Epithelial cell of proximal tubule (primary cell): ENCODE results near the gene HACD3. TPM values are rescaled to one million over a fixed set of nuclear protein-coding genes. Genes with fewer than 3 reads are reported as not detected.
A peak's percentile ranks its signal among the peaks of the same experiment; 100 is the strongest.

ENCODE experiments used
- DNase-seq: peaks from one replicate; pipeline ENCODE4 v3.0.0-alpha.2; 2011; ENCODE audit warnings: low read depth
- H3K4me3 ChIP-seq: 2 replicates; pipeline ENCODE4 v1.5.1; 2011; ENCODE audit warnings: low read depth, mild to moderate bottlenecking, low read length
- total RNA-seq: library from RNA; depleted of rRNA; stranded (reverse); fragments of >200 nt; gene quantifications from 2 replicates; pipeline ENCODE4 v1.2.3, GENCODE V29; 2015
- TF ChIP-seq, protein P1 (sequence below): conservative IDR thresholded peaks from 2 replicates; pipeline ENCODE4 v1.5.1; 2012; ENCODE audit warnings: low read depth, mild to moderate bottlenecking, low read length

Gene HACD3
- total RNA-seq, 1 donor from 2014 or later, result 127 TPM

DNA sequence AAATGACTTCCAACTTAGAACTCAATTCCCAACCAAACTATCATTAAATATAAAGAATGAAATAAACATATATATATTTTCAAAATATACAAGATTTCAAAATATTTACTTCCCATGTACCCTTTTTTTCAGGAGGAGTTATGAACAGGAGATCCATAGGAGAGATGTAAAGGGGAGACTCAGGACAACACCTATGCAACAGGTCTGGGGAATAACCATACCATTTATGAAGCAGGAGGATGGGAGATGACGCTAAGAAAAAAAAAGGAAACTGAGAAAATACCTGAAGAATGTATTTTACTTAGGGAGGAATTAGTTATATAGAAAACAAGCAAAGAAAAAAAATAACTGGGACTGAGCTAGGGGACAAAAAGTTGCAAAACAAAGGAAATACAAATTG, 56.8 kb downstream of the HACD3 start:
- H3K4me3 ChIP-seq, result no peak overlapping the region
- TF ChIP-seq, protein P1, sequence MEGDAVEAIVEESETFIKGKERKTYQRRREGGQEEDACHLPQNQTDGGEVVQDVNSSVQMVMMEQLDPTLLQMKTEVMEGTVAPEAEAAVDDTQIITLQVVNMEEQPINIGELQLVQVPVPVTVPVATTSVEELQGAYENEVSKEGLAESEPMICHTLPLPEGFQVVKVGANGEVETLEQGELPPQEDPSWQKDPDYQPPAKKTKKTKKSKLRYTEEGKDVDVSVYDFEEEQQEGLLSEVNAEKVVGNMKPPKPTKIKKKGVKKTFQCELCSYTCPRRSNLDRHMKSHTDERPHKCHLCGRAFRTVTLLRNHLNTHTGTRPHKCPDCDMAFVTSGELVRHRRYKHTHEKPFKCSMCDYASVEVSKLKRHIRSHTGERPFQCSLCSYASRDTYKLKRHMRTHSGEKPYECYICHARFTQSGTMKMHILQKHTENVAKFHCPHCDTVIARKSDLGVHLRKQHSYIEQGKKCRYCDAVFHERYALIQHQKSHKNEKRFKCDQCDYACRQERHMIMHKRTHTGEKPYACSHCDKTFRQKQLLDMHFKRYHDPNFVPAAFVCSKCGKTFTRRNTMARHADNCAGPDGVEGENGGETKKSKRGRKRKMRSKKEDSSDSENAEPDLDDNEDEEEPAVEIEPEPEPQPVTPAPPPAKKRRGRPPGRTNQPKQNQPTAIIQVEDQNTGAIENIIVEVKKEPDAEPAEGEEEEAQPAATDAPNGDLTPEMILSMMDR, result no peak
- no peak for DNase-seq

DNA sequence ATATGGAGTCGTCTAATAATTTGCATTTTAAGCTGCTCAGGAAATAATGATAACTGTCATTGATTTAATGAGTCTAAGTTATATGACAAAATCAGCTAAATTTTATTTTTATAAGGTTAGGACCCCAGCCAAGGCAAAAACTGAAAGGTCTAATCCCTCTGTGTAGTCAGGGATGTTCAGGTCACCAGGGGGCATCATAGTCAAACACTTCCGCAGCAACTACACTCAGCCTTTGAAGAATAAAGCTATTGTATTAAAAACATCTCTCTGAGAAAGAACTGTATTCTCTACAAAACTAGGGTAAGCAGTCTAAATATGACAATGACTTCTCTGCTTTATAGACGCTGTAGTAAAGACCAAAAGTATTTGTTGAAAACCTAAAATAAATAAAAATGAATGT, 65.7 kb downstream of the HACD3 start:
- DNase-seq, result no peak
- TF ChIP-seq, protein P1, result peak; percentile 39
- H3K4me3 ChIP-seq, result no peak overlapping the region

DNA sequence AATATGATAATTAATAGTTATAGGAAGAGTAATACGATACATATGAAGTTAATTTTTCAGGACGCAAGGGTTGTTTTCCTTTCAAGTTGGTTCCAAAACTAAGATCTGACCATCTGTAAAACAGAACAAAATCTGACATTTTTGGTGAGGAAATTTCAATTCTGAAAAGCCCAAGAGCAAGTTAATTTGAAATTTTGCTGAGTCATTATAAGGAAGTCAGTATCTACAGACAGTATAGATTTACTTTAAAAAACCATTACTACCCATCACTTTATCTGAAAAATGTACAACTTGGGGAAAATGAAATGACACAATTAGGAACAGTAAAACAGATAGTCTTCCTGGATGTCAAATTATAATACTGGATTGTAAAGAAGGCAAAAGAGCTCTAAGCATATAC, 68.2 kb downstream of the HACD3 start:
- TF ChIP-seq, protein P1, result no peak
- DNase-seq, result no peak
- H3K4me3 ChIP-seq, result no peak overlapping the region

DNA sequence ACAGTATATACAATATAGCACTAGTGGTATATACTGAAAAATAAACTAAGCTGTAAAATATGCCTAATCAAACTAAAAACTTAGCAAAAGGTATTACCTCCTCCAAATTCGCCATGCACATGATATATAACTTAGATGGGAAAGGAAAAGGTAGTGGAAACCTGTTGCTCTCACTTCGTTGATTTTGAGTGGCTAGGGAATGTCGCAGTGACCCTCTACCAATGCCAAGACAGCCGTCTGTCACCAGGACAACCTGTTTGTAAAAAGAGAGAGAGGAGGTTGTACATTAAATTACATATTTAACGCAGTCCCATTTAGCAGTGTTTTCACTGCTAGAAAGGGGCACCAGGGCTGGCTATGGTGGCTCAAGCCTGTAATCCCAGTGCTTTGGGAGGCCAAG, 69.4 kb downstream of the HACD3 start:
- no peak overlapping the region for H3K4me3 ChIP-seq
- TF ChIP-seq, protein P1, result no peak
- no peak for DNase-seq

DNA sequence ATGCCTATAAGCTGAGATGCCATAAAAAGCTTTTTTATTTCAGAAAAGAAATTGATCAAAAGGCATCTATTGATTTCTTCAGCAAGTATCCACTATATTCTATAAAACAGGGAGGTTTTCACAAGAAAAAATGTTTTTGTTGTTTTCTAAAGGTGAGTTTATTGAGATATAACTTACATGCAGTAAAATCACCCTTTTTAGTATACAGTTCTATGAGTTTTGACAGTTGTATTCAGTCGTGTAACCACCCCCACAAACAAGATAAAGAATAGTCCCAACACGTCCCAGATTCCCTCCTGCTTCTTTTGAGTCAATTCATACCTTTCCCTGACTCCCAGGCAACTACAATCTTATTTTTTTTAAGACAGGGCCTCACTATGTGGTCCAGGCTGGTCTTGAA, 72.9 kb downstream of the HACD3 start:
- TF ChIP-seq, protein P1, result no peak
- H3K4me3 ChIP-seq, result no peak overlapping the region
- DNase-seq, result no peak

DNA sequence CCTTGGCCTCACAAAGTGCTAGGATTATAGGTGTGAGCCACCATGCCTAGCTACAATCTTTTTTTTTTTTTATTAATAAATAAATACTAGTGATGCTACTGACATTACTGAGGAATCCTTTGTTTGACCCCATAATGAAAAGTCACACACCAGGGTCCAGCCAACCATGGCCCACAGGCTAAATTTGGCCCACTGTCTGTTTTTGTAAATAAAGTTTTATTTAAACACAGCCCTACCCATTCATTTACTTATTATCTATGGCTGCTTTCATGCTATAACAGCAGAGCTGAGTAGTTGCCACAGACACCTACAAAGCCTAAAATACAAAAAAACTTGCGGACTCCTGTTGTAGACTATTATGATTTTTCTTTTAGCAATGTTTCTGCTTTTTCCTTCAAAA, 73.3 kb downstream of the HACD3 start:
- no peak overlapping the region for H3K4me3 ChIP-seq
- TF ChIP-seq, protein P1, result no peak
- DNase-seq, result no peak

DNA sequence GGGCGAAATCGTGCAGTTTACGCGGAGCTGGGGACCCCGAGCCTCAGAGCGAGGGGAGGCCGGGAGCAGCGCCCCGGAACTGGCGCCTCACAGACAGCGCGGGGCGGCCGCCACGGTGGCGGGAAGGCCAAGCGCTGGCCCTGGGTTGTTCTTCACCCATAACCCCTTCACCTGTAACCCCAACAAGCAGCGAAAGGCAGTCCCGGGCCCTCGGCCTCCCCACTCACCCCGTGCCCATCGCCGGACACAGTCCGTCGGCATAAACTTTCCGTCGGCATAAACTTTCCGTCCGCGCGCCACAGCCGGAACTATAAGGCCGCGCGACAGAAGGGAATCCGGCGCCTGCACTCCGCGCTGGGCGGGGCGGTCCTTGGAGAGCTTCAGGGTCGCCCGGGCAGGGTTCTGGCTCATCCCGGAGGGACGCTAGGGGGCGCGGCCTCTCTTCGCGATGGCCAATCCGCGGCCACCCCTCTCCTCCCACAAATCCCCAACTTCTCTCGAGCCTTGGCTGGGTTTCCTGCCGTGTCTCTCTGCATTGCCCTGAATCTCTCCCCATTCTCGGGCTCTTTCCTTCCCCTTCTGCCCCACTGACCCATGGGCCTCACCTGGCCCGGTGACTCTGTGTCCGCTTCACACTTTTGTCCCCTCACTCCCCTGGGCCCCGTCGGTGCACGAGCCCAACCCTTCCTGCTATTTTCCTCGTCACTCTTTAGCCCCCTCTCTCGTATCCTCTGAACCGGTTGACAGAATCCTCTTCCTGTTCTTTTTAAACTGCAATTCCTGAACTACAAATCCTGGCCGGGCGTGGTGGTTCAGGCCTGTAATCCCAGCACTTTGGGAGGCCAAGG, 80.8 kb downstream of the HACD3 start, which contains the start of gene INTS14:
INTS14 (minus strand) TSS at position 261 of the 848 bp plus-strand sequence. CDS start 3,751 bp downstream, outside the sequence.
- peak within 1 kb of the TSS; percentile 83 for H3K4me3 ChIP-seq
- TF ChIP-seq, protein P1, result peak; percentile 37
- peak; percentile 57 for DNase-seq
